ENCODE data around the gene TCF7L2. TPM values are rescaled to one million over a fixed set of nuclear protein-coding genes. Genes with fewer than 3 reads are reported as not detected.

Gene TCF7L2
- total and polyA plus RNA-seq, 9 of the 15 experiments (the other 6 are each of a cell fraction or from before 2014, with no cell fraction given) = 0.32 to 2.8 (median 0.92) TPM

GRCh38 chr10:113148901-113149300 lies 198.9 kb downstream of the TCF7L2 start:
- DNase-seq (ENCODE audit: extremely low read depth in 1 of 4, low spot score in 3 of 4) = no peak
- intact Hi-C loops (cut with micrococcal nuclease) = no loop called here
- no peak for ATAC-seq

GRCh38 chr10:113149626-113150025 lies 199.6 kb downstream of the TCF7L2 start:
- H3K27me3 ChIP-seq (ENCODE audit: control insufficient read depth in 2 of 2, insufficient read depth in 2 of 2, low read length in 2 of 2) = peaks cover 0 to 13% of the 10 kb centered on the region in 2 experiments; a peak in 1 of 5 replicates
- H3K9ac ChIP-seq (ENCODE audit: insufficient read depth in 1 of 2, low read depth in 2 of 2, low read length in 2 of 2) = no peak overlapping the region
- no peaks in the 10 kb centered on the region for H3K4me1 ChIP-seq (replicated peaks in 1 of 2; ENCODE audit: control insufficient read depth in 2 of 2, insufficient read depth in 2 of 2, low read length in 2 of 2)
- H3K9me1 ChIP-seq (ENCODE audit: control insufficient read depth, insufficient read depth, low read length) = no peaks in the 10 kb centered on the region
- no peak overlapping the region for H3K4me2 ChIP-seq (ENCODE audit: insufficient read depth, low read length)
- H4K20me1 ChIP-seq (replicated peaks; ENCODE audit: control insufficient read depth, insufficient read depth, low read length) = no peaks in the 10 kb centered on the region
- H3K9me3 ChIP-seq (replicated peaks; ENCODE audit: control insufficient read depth, insufficient read depth, low read depth, low read length) = no peaks in the 10 kb centered on the region
- POLR2A ChIA-PET = no interaction called here
- no peak for FAIRE-seq
- no peaks in the 10 kb centered on the region for H3K79me2 ChIP-seq (ENCODE audit: control insufficient read depth, insufficient read depth, low read length)
- ATAC-seq = no peak
- WGBS (ENCODE audit: insufficient coverage, low coverage, missing lambda C conversion rate) = 18% methylated on average over 3 of the region's 3 CpGs
- no peak overlapping the region for H3K4me3 ChIP-seq
- H2AFZ ChIP-seq (ENCODE audit: low read depth, low read length) = no peak overlapping the region
- no peaks in the 10 kb centered on the region for H3K36me3 ChIP-seq (ENCODE audit: control insufficient read depth, insufficient read depth, low read length)
- DNase-seq (ENCODE audit: extremely low read depth in 1 of 4, low spot score in 3 of 4) = no peak
- no TSS peak for BruUV-seq (replicated peaks)
- CTCF ChIA-PET (ENCODE audit: low intra/inter-chr PET ratio) = no interaction called here
- intact Hi-C loops (cut with micrococcal nuclease) = no loop called here
- no peak overlapping the region for H3K27ac ChIP-seq (ENCODE audit: extremely low read depth, low read depth, low read length)
- in situ Hi-C loops (cut with MboI) = no loop called here
- TF ChIP-seq FIP1L1 (IDR thresholded peaks at IDR 0.05; ENCODE audit: low read depth, low read length, poor library complexity, severe bottlenecking) (no peak), RREB1 (CRISPR knock-in tag; IDR thresholded peaks at IDR 0.05) (no peak), MAZ (CRISPR knock-in tag; conservative IDR thresholded peaks at IDR 0.05 in 1 of 2, IDR thresholded peaks at IDR 0.05 in 1 of 2) (no peak), ZNF699 (CRISPR knock-in tag; IDR thresholded peaks at IDR 0.05; ENCODE audit: insufficient replicate concordance) (no peak), ZNF707 (CRISPR knock-in tag; conservative IDR thresholded peaks at IDR 0.05) (no peak)

More at GRCh38 chr10:113148901-113149300, 198.9 kb downstream of the TCF7L2 start:
- TF ChIP-seq CREB5 (CRISPR knock-in tag; IDR thresholded peaks at IDR 0.05) (no peak), PTTG1 (tag; IDR thresholded peaks at IDR 0.05; ENCODE audit: low read depth) (no peak), ZNF174 (CRISPR knock-in tag; IDR thresholded peaks at IDR 0.05) (no peak)
- no peaks in the 10 kb centered on the region for H3K79me2 ChIP-seq (ENCODE audit: control insufficient read depth, insufficient read depth, low read length)
- H3K4me3 ChIP-seq = no peak overlapping the region
- H3K27me3 ChIP-seq (ENCODE audit: control insufficient read depth in 2 of 2, insufficient read depth in 2 of 2, low read length in 2 of 2) = peaks cover 0 to 13% of the 10 kb centered on the region in 2 experiments; a peak in 1 of 5 replicates
- H3K4me1 ChIP-seq (replicated peaks in 1 of 2; ENCODE audit: control insufficient read depth in 2 of 2, insufficient read depth in 2 of 2, low read length in 2 of 2) = no peaks in the 10 kb centered on the region
- no peaks in the 10 kb centered on the region for H3K36me3 ChIP-seq (ENCODE audit: control insufficient read depth, insufficient read depth, low read length)
- no TSS peak for BruUV-seq (replicated peaks)
- no peaks in the 10 kb centered on the region for H3K9me3 ChIP-seq (replicated peaks; ENCODE audit: control insufficient read depth, insufficient read depth, low read depth, low read length)
- H3K9ac ChIP-seq (ENCODE audit: insufficient read depth in 1 of 2, low read depth in 2 of 2, low read length in 2 of 2) = no peak overlapping the region
- no peak overlapping the region for H3K4me2 ChIP-seq (ENCODE audit: insufficient read depth, low read length)
- FAIRE-seq = no peak
- H3K27ac ChIP-seq (ENCODE audit: extremely low read depth, low read depth, low read length) = no peak overlapping the region
- POLR2A ChIA-PET = no interaction called here
- in situ Hi-C loops (cut with MboI) = no loop called here
- H3K9me1 ChIP-seq (ENCODE audit: control insufficient read depth, insufficient read depth, low read length) = no peaks in the 10 kb centered on the region
- H4K20me1 ChIP-seq (replicated peaks; ENCODE audit: control insufficient read depth, insufficient read depth, low read length) = no peaks in the 10 kb centered on the region
- H2AFZ ChIP-seq (ENCODE audit: low read depth, low read length) = no peak overlapping the region
- CTCF ChIA-PET (ENCODE audit: low intra/inter-chr PET ratio) = no interaction called here
- 0% methylated on average over 2 of the region's 4 CpGs for WGBS (ENCODE audit: insufficient coverage, low coverage, missing lambda C conversion rate)
